NCI-H1092 (cell line): ENCODE data around the gene CARD18.

Experiments
- DNase-seq: peaks from one replicate; lab custom pipeline; 2025; lab: John Stamatoyannopoulos, UW

Gene CARD18, protein sequence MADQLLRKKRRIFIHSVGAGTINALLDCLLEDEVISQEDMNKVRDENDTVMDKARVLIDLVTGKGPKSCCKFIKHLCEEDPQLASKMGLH

DNA sequence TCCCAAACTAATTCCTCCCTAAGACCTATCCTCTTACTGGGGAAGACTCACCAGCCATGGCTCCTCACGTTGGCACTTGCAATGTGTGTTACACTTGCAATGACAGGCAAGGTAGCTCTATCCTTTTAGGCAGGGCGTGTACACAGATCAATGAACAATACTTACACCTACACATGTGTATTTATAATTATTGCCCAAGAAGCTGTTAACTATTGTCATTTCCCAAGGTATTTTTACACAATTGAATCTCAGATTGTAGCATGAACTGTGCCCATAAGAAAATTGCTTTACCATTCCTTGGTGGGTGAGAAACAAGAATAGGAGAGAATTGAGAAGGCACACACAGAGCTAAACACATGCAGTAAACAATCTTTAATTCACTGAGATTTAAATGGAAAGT is at the start of gene CARD18:
Gene CARD18, minus strand, starts transcription at position 101 of the 400 bp plus-strand sequence. Its CDS starts 43 bp downstream, at position 58.
- DNase-seq: no peak

DNA sequence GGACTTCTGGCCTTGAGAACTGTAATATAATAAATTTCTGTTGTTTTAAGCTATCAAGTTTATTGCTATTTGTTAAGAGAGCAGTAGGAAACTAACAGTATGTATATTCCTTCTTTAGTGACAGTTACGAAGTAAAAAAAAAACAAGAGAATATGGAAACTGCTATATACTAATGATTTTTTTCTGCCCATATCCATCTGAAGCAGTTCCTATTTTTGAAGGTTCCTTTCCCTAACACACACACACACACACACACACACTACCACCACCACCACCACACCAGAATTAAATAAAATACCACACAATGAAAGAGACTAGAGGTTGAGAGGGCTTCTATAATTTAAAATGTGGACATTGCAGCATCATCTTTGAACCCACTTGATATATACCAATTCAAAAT is 44.4 kb upstream of the CARD18 start:
- DNase-seq: no peak

DNA sequence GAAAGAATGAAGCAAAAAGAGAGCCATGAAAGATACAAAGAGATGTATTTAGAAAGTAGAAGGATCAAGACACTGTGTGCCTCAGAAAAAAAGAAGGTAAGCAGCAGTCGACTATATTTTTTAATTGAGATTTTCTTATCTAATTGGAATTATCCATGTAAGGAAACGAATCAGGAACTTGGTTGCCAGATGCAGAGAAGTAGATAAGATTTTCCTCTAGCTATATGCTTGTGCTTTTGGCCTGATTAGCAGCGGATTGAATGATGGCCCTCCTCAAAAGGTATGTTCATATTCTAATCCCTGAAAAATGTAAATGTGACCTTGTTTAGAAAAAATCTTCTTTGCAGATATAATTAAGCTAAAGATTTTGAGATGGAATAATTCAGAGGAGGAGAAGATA is 43.9 kb upstream of the CARD18 start:
- no peak for DNase-seq

DNA sequence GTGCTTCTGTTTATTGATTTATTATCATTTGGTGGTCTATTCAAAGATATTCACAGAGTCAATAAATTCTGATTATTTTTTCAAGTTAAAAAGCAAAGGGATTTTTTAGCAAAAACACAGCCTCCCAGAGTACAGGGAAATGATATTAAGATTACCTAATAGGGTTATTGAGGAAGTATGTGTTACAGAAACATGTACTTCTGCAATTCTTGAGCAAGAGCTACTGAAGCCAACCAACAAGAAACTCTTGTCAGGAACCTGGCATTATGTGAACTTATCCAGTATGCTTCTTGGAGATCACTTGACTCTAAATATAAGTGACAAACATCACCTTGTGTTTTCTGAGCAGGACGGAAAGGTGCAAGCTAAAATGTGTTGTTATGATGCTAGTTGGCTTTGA is 42.0 kb upstream of the CARD18 start:
- no peak for DNase-seq

DNA sequence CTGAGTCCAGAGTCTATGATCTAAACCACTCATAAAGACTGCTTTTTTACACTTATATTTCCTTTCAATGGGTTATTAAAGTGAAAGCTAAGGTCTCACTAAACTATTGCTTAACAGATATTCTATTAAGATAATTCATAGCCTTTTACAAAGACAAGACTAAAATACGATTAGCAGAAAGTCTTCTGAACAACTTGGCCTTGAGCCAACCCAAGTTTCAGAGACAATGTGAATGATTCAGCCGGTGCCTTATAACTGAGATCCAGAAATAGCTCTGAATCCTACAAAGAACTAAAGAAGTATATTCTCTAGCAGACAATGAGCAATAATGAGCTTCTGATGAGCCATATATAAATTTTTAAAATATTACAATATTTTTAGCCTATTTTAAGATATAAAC is 41.5 kb upstream of the CARD18 start:
- no peak for DNase-seq

DNA sequence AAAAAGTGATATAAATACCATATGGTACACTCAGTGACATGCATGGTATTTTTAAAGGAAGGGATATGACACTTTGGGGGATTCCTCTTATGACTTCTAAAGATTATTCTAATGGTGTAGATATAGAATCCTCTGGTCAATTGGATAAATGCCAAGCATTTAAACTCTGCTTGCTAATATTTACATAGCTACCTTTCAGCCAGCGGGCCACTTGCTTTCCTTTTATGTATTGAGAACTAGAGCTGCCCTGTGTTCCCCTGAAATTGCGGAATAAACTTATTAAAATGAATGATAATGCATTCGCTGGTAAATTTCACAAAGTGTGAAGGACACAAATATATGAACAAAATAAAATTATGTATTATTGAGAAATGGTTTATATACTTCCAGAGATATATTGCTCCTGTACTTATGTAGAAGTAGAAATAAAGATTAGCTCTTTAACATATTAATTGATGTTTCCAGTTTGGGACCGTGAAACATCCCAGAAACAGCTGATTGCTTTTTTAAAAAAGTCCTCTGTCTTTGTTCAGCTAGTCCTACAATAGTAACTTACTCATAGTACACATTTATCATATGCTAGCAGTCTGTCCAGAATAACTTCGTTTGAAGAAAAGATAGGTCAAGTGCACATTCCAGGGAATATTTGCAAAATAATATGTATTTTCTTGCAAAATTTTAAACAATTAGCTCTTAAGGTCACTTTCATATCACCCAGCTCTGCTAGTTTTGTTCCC is 40.1 kb upstream of the CARD18 start:
- peak; percentile 2 for DNase-seq

DNA sequence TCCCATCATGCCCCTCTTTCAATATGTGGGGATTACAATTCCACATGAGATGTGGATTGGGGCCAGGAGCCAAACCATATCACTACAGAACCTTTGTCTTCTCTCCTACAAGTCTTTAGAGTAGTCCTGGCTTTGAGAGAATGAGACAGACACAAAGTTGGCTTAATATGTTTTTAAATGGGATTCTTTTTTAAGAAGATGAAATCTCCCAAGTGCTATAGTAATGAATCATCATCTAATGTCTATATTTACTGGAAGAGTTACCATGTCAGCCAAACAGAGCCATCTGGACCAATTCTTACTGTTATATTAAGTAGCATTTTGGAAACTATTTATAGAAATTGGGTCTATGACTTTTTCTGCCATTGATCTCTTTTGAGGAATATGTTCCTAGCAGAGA is 38.1 kb upstream of the CARD18 start:
- DNase-seq: no peak

DNA sequence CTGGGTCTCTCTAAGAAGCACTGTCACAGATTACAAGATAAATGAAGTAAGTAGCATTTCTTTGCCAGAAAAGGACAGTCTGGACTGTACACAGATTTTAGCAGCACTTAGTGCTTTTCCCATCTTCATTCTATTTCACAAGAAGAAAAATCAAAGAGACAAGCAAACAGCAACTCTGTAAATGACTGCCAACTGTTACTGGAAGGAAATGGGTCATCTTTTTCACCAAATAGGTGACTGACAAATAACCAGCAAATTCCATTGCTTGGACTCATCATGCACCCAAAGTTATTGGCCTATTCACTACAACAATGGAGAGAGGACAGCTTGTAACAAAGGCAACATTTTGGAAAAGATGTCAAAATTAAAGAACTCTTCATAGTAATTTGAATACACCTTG is 28.9 kb upstream of the CARD18 start:
- no peak for DNase-seq

DNA sequence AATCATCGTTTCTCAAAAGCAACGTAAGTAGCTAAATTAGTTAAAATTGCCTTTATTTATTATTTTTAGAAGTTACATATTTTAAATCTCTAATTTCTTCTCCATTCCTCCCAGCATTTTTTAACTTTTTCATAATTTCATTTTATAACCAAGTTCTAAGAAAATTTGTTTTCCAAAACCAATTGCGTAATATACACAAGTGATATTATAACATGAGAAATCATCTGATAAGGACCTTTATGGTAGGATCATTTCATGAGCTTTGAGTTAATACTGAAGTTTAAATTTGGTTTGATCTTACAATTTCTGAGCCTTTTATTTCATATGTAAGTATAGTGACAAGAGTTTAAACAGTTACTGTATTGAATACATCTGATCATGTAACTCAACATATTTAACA is 27.7 kb upstream of the CARD18 start:
- DNase-seq: no peak

DNA sequence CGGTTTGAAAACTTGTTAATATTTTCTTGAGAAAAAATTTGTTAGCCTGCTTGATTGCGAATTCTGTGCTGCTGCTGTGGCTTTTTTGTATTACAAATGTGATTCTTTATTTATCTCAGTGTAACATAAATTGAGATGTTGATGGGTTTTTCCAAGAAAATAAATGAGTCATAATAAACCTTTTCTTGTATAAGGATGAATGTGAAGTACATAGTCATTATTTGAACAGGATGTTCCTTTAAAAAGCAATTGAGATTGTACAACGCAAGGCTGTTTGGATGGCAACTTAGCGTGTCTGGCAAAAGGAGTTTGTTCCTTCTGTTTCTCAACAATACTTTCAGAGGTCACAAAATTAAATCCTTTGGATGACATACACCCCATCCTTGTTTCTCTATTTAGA is 24.6 kb upstream of the CARD18 start:
- no peak for DNase-seq

DNA sequence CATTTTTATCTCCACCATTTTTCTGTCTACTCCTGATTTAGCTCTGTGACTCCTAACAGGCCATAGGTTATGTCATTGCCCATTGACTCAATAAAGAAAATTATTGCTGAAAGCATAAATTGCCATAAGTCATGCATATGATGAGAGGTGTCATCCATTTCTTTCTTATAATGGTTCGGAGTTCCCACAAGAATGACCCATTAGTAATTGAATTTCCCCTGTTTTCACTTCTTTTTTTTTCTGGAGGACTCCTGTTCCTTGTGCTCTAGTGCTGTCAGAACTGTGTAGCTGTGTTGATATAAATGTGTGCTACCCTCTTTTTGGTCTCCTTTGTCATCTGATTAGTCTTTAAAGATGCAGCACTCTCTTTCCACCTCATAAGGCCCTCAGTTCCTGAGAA is 22.9 kb upstream of the CARD18 start:
- no peak for DNase-seq

DNA sequence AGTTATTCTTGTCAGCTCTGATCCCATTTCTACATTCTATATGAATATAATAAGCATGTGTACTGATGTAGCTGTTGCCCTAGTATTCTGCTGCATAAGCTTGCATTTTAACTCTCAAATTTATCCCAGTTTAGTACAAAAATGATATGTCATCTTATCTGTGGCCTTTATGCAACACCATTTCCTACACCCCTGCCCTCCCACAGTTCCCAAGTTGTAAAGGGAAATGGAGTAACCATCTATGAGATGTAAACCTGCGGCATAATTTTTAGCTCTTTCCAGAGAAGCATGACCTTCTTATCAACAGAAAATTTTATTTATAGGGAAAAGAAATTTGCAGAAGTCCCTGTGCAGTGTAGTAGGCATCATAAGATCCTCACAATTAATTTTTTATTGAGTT is 18.9 kb upstream of the CARD18 start:
- no peak for DNase-seq

DNA sequence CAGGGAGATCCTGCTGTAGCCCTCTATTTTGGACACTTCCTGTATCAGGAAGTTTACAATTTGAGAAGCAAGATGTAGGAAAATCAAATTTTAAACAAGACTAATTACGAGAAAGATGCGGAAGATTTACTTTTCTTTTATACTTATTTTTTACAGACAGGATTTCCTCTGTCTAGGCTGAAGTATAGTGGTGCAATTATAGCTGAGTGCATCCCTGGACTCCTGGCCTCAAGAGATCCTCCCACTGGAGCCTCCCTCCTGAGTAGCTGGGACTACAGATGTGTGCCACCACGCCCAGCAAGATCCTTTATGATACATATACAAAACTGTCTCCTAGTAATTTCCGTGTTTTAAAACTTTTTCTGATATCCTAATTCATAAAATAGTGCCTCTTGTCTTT is 17.2 kb upstream of the CARD18 start:
- no peak for DNase-seq

DNA sequence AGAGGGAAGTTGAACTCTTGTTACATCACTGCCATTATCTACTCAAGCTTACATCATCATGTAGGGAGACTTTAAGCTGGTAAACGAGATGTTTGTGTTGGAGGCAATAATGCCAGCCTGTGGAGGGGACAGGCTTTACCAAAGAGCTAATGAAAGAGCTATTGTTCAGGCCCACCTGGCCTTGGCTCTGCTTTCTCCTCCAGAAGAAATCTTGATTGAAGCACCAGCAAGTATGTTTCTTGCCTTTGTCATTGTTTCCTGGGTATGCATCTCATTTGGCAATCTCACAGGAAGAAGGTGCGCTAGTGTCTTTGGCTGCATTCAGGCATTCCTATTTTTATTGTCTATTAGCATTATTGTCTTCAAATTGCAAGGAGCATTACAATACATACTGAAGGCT is 16.7 kb upstream of the CARD18 start:
- DNase-seq: no peak

DNA sequence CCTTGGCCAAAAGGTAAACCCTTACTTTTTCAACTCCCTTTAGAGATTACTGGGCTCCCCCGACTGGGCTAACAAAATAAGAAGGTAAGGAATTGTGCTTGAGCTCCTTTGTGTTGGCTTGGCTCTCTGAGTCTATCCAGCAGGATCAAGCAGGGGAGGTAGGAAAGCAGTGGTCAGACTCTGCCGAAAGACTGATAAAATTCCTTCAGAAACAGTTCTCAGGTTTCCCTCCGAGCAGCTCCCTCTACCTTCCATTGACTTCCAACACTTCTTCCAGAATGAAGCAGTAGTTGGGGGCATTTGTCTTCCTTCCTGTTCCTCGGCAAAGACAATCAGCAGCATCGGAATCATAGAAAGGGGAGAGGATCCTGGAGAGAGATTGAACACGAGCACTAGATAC is 16.1 kb upstream of the CARD18 start:
- DNase-seq: no peak

DNA sequence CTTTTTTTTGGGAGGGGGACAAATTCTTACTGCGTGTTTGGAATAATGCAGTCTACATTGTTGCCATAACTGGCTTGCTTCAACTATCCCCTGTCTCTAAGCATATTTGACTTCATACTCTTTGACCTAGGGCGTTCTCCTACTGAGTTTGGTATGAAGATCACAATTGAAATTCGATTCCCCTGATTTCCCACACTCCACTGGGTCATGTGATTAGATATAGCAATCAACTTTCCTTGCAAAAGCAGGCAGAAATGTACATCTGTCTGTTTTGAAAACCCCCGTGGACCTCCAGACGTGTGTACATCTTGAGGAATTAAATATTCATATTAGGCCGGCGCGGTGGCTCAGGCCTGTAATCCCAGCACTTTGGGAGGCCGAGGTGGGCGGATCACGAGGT is 13.8 kb upstream of the CARD18 start:
- no peak for DNase-seq

DNA sequence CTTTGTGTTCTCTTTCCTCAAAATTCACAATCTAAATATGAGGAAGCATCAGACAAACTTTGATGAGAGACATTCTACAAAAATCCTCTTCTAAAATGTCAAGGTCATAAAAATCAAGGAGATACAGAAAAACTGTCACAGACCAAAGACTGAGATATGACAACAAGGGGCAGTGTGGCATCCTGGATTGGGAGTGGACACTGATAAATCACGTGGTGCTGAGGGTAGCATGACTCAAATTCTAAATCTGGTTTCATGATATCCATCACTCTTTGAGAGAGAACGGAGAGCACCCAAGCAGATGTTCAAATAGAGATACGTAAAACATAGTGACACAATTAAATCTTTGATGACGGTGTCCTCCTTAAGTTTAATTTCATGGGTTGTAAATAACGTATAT is 13.0 kb upstream of the CARD18 start:
- DNase-seq: no peak

DNA sequence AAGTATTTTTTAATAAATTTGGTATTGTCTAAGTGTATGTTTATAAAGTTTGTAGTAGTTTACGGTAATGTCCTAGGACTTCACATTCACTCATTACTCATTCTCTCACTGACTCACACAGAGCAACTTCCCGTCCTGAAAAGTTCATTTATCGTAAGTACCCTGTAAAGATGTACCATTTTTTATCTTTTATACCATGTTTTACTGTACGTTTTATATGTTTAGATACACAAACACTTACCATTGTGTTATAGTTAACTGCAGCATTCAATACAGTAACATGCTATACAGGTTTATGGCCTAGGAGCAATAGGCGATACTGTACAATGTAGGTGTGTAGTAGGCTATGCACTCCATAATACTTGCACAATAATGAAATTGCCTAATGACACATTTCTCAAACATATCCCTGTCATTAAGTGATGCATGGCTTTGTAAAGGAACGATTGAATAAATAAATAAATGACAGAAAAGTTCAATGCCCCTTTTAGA is 12.5 kb upstream of the CARD18 start:
- no peak for DNase-seq

DNA sequence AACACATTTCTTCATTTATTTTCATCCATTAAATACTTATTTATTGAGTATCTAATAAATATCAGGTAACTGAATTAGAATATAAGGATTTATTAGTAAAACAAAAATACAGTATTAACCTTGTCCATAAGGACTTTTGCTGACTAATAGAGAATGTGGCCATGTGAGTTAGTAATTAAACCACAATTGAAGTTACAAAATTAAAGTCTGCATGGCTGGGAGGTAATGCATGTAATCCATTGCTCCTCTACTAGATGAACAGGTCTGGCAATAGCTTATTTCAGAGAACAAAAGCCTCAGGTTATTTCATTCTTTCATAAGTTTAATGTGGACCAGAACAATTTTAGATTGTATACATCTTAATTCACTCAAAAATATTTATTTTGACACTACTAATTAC is 9.9 kb upstream of the CARD18 start:
- DNase-seq: no peak

DNA sequence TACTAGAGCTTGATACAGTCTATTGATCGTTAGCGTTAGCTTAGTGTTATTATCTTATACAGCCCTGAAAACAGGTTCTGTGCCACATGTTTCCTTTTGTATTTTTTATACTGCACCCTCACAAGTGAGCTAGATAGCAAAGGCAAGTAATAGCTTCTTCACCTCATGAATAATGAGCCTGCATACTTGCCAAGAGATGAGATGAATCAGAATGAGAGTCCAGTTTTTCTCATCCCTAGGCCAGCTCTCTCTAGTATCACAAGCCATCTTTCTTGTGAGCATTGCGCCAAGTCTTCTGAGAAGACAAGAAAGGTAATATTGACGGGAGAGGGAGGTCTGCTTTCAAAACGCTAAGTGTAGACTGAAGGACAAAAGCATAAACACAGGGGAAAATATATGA is 8.7 kb upstream of the CARD18 start:
- DNase-seq: no peak

DNA sequence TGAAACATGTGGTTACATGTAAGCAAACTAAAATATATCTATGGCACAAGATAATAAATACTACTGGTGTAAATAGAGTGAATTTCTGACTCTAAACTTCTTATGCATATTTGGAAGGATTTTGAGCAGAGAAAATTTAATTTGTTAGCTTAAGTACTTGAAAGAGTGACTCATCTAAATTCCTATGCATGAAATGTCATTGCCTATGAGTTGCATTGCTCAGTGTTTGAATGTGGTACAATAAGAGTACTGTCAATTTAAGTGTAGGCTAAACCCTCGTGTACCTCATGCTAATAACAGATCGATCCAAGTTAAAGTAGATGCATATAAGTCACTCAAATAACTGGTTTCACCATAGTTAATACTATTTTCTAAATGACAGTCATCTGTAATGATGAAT is 5.3 kb upstream of the CARD18 start:
- no peak for DNase-seq

DNA sequence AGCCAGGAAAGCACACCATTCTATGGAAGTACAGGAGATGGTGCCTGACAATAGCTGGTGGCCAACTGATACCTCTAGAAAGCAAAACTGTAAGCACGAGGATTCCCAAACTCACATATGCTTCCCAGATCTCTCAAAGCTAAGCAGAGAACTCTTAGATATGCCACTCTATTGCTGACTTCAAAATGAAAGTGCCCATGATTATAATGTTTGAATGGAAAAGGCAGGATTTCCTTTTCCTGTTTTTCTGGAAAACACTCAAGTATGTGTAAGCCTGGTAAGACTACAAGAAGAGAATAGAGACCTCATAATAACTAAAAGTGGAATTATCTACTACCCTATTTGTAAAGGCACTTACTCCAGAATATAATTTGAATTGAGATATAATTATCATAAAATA is 2.6 kb upstream of the CARD18 start:
- DNase-seq: no peak

DNA sequence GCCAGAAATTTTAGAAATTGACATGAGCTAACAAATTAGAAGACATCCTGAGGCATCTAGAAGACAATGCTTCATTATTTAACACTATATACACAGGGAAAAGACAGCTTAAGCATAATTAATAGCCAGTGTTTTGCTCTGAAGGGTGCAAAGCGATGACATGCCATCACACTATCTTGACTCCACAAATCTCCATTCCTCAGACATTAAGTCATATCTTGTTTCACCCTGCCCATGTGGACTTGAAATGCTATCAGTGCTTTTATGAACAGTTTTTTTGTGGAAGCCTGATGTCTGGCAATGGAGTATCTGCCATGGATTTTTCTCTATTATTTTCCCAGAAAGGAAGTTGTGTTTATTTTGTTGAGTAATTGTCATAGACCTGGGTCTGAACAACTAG is 2.3 kb downstream of the CARD18 start:
- no peak for DNase-seq

DNA sequence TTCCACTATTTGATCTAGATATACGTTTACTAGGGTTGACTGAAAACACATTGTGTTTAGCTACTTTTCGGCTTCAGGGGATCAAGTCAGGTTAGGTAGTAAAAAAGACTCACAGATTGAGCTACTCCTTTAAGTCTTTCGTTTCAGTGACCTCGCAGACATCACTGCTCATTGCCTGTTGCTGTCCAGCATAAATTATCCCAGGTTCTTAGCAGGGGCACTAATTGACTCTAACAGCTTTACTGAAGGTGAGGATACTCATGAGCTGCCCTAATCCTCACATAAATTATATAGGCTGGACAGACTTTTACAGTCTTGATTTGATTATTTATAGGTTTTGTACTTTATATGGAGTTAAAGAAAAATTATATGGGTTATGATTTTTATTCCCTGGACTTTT is 3.7 kb downstream of the CARD18 start:
- no peak for DNase-seq
